CD4-positive, alpha-beta T cell treated with Interleukin-17A for 1 hour (primary cell): ENCODE results near the gene SYN1.
"Not testable (repeated sequence)": the region's sequence is repeated elsewhere in the genome, so short reads cannot be mapped to it uniquely, and the experiment has no call there.

Source experiments
- DNase-seq: peaks from one replicate; pipeline ENCODE4 v3.0.0-alpha.2; 2020

SYN1 gene

DNA sequence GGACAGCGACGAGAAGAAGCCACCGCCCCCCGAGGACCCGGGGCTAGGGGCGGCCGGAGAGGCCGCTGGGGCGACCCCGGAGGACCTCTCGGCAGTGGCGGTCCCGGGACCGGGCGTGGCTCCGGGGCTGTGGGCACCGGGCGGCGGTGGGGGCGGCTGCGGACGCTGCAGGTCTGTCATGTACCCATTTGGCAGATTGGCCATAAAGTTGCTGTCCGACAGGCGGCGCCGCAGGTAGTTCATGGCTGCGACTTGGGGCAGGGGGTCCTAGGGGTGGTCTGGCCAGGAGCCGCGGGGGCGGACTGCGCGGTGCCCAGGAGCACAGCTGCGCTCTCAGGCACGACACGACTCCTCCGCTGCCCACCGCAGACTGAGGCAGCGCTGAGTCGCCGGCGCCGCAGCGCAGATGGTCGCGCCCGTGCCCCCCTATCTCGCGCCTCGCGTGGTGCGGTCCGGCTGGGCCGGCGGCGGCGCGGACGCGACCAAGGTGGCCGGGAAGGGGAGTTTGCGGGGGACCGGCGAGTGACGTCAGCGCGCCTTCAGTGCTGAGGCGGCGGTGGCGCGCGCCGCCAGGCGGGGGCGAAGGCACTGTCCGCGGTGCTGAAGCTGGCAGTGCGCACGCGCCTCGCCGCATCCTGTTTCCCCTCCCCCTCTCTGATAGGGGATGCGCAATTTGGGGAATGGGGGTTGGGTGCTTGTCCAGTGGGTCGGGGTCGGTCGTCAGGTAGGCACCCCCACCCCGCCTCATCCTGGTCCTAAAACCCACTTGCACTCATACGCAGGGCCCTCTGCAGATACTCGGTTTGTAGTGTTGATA is at the start of gene SYN1:
Gene SYN1, minus strand, starts transcription at position 372 of the 817 bp plus-strand sequence. Its CDS starts 129 bp downstream, at position 243.
- DNase-seq, result peak; percentile 85

DNA sequence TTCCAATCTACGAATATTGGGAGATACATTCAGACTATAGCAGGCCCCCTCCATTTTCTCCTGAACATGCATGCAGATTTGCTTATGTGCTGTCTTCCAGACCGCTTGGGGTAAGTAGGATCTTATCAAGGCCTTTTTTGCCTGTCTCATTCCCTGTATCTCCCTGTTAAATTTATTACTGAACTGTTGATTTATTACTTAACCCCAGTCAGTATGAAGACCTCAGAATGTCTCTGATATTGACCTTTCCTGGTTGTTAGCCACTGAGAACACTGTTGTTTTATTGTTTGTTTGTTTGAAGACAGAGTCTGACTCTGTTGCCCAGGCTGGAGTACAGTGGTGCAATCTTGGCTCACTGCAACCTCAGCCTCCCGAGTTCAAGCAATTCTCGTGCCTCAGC is 46.1 kb upstream of the SYN1 start:
- DNase-seq, result not testable (repeated sequence)

DNA sequence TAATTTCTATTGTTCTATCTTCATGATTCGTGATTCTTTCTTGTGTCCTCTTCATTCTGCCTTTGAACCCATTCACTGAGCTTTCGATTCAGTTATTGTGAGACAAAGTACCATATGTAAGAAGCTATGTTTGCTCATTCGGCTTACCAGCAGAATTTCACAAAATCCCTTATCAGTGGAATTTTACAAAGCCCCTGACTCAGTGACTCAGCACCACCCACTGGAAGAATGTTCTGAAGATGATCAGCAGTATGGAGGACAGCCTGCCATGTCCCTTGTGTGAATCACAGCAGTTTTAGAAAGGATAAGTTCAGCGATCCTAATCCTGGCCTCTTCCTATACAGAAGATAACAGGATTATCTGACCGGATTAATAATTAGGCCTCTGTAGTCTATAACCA is 45.1 kb upstream of the SYN1 start:
- no peak for DNase-seq

DNA sequence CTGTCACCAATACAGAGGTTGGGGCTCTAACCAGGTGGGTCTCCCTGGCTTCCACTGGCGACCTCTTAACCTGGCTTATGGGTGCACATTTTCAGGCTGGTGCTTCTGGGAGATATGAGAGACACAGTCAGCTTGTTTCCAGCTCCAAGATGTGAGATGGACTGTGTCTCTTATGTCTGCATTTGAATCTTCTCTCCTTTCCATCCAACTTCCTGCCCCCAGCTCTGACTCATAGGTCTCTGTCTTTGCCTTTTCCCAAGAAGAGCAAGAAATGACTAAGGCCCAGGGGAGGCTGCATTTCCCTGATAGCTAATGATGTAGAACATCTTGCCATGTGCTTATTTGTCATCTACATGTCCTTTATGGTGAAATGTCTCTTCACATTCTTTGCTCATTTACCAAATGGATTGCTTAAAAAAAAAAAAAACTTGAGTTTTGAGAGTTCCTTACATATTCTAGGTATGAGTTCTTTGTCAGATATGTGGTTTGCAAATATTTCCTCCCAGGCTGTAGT is 42.5 kb upstream of the SYN1 start:
- DNase-seq, result no peak

DNA sequence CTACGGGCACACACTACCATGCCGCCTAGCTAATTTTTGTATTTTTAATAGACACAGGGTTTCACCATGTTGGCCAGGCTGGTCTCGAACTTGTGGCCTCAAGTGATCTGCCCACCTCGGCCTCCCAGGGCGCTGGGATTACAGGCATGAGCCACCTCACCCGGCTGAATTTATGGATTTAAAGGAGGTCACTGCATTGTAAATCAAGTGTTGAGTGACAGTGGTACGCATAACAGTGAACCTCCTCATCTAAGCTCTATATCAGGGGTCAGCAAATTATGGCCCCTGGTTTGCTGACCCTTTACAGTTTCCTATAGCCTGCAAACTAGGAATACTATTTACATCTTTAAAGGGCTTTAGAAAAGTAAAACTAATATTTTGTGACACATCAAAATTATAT is 41.9 kb upstream of the SYN1 start:
- no peak for DNase-seq

DNA sequence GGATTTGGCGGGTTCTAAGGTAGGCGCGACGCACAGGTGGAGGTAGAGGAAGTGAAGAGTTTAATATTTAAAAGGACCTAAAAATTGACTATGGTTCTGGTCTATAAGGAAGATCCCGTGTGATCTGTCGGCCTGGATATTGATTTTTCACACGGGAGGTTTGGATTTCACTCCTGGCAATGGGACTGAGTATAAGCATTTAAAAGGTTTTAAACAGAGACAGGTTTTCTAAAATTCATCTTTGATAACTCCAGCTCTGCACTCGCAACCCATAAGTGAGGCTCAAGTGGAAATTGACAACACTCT is 39.7 kb upstream of the SYN1 start:
- no peak for DNase-seq

DNA sequence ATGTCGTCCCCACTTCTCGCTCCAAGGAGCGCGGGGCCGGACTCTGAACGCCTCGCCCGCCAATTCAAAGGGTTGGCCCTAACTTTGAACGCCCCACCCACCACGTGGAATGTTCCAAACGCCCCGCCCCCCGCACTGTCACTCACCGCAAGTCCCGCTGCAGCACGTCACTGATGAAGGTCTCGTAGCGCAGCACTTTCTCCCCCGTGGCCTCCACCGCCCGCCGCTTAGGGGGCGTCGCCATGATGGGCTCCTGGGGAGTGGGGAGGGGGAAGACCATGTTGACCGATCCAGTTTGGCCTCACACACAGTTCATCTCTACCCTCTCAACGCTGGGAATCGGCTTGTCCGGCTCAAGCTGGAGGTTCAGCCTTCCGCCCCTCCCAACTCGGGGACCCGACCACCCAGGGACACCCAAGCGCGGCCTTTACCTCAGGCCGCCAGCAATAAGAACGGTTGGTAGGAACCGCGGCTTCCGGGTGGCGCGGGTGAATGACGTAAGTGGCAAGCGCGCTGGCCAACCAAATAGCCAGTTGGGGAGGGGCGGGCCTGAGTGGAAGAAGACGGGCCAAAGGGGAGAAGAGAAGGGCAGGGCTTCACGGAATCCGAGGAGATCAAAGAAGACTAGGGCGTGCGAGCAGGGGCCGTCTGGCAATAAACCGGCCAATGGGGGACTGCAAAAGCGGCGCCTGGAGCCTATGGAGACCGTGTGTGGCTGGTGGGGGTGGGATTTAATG is 39.2 kb upstream of the SYN1 start, which contains the start of gene UXT:
Gene UXT, minus strand, starts transcription at position 497 of the 737 bp plus-strand sequence. Its CDS starts 253 bp downstream, at position 244.
- DNase-seq, result peak; percentile 95

DNA sequence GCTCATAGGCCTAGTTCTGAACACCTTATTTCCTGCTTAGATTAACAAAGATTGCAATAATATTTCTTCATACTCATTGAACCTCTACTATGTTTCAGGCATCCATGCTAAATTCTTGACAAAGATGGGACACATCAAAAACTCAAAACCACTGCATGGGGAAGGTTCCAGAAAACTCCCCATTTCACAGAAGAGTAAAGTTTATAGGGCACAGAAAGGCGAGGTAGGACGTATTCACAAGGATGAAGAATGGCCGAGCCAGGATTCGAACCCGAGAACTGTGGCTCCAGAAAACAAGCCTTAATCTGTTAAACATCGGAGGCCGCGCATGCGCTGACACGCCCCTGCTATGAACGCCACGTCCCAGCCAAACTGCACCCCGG is 38.6 kb upstream of the SYN1 start:
- DNase-seq, result no peak

DNA sequence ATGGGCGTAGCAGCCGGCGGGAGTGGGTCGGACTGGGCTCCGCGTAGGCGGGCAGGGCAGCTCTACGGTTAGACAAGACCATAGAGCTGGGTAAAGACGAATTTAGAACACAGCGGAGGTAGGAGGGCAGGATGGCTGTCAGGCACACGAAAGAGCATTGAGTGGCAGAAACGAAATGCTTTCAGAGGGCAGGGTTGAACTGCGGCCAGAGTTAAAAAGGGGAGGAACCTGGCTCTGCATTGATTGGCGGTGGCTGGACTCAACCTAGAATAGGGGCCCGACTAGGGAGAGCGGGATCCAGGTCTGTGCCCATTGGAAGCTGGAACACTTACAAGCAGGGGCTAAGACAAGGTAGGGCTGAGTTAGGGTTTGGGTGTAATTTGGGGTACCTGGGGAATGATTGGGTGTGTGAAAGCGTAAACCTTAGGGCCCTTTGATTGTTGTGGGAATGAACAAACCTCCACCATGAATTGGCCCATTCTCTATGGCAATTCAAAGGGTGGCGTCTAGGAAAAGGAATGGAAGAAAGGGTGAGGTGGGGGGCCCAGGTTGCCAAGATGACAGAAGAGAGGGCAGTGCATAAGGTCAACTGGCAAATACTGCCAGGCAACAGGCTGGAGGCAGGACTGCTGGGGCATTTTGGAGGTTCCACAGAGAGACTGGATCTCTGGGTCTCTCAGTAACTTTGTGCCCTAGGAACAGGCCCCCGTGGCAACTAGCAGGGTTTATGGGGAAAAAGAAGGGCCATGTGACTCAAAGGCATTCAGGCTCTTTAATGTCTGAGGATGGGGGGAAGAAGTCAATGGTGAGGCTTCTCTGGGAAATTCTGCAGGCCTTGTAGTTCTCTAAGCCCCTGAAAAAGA is 31.6 kb upstream of the SYN1 start:
- DNase-seq, result no peak

DNA sequence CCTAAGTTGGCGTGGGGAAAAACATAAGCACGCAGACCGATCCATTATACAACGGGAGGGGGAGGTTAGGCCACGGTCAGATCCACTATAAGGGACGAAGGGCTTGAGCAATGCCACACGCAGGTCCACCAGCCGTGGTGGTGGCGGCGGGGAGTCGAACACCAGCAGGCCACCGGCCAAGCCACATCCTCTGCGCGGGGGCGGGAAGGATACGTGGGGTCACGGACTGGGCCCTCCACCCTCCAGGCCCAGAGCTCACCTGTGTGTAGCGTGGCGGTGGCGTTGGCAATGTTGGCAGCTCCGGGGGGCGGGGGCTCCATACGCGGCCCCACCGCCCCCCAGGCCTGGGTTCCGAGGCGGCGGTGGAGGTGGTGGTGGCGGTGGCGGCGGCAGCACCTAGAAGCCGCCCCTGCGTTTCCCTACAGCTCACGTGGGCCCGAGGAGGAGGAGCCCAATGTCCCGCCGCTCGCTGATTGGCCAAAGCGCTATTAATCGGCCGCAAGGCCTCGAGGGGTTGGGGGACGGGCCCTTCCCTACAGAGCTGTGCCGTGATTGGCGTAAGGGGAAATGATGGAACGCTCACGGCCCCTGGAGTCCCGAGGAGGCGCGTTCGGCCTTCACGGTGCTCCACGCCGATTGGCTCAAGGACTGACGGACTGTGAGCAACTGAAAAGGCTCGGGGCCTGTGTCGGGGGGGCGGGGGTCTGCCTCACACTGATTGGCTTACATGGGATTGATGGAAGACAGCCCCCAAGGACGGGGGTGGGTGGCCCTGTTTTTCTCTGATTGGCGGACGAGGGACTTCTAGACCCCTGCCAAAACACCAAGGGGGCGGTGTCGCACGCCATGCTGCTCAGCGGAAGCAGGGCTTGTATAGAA is 30.7 kb upstream of the SYN1 start, which contains the start of gene ELK1:
Gene ELK1, minus strand, starts transcription at position 400 of the 879 bp plus-strand sequence. CDS start 9,122 bp downstream, outside the sequence.
- DNase-seq, result peak; percentile 95

DNA sequence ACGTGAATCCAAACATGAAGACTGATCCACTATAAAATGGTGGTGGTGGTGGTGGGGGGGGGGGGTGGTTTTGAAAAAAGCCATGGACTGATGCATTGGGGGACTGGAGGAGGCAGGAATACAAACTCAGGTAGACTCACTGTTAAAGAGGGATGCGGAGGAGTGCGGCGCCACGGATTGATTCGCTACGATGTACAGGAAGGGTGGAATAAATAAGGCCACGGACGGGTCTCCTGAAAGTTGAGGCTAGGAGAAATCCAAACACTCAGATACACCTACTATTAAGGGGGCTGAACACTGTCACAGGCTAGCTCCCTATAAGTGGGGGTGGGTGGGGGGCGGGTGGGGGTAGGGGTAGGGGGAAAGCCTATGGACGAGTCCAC is 30.1 kb upstream of the SYN1 start:
- no peak for DNase-seq

DNA sequence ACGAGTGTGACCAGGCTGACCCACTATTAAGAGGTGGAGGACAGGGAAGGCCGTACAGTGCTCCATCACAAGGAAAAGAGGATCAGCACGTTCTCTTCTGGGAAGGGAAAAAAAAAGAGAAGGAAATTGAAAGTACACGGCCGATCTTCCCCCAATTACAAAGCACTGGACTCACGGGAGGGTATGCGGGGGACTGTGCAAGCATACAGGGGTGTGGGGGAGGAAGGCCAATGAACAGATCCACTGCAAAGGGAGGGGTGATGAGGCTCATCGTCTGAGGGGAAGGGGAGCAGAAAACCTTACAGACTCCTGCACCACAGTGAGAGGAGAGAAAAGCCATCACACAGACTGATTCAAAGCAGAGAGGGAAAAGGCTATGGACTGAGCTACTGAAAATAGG is 29.6 kb upstream of the SYN1 start:
- DNase-seq, result no peak

DNA sequence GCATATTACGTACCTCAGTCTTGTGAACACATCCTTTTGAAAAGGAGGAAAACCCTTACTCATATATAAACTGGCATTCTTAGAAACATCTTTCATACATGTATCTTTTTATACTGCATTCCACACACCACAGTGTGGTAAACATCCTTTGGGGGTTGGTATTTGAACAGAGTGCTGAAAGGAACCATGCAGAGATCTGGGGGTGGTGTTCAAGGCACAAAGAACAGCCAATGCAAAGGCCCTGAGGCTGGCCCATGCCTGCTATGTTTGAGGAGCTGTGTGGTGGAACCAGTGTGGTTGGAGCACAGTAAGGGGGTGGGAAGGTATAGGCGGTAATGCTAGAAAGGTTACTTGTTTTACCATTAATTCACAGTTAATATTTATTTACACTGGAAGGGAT is 28.7 kb upstream of the SYN1 start:
- DNase-seq, result no peak

DNA sequence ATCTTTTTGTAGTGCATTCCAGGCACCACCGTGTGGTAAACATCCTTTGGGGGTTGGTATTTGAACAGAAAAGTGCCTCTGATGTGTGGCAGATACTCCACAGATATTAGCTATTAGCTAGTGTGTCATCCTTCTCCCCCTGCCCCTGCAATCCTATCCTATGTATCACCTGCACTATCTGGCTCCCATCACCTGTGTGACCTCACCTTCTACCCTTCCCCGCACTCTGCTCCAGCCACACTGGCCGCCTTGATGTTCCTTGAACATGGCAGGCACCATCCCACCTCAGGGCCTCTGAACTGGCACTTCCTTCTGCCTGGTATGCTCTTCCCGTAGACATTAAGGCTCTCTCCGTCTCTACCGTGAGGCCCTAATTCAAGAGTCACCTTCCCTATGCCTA is 27.0 kb upstream of the SYN1 start:
- no peak for DNase-seq

DNA sequence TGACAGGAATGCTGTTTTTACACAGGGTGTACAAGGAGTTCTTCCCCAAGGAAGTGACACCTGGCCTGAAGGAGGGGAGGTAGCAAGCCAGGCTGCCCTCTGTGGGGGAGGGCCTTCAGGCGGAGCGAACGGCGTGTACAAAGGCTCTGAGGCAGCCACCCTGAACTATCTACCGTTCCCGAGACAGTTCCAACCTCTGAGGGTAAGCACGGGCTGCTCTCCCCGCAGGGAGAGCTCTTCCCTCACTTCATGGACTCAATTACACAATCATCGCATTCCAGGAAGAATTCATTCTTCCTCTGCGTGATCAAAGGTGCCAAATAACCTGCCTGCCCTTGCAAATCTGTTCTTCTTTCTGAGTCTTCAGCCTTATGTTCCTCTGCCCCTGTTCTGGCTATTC is 25.9 kb upstream of the SYN1 start:
- DNase-seq, result no peak

DNA sequence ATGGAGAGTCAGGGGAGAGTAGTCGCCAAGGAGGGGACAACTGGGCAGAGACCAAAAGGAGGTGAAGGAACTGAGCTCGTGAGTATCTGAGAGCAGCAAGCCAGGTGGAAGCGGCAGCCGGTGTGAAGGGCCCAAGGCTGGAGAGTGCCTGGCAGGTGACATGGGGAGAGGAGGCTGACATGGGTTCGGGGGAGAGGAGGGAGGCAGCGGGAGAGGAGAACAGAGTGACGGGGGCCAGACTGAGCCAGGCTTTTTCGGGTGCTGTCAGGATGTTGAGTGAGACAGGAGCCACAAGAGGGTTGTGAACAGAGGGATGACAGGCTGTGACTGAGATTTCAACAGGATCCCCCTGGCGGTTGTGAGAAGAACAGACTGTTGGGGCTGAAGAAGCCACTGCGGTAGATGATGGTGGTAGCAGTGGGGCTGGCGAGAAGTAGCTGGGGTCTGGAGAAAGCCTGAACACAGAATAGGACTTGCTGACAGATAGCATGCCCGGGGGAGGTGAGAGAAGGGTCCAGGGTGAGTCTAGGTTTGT is 25.0 kb upstream of the SYN1 start:
- peak; percentile 25 for DNase-seq

DNA sequence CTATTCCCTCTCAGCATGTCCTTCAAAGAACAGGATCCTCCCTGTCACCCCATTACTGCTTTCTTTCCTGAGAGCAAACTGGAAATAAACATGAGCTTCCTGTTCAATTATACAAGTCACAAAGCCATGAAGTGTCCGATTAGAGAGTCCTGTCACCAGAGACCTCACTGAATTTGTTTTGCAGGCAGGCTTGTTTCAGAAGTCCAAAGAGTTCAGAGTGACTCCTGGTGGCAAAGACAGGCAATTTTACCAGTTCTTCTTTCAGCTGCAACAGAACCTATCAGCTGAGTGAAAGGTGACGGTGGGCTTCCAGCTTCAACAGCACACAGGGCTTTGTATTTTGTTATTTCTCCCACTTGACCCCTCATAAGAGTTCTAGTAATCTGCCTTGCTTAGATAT is 24.3 kb upstream of the SYN1 start:
- DNase-seq, result peak; percentile 26

DNA sequence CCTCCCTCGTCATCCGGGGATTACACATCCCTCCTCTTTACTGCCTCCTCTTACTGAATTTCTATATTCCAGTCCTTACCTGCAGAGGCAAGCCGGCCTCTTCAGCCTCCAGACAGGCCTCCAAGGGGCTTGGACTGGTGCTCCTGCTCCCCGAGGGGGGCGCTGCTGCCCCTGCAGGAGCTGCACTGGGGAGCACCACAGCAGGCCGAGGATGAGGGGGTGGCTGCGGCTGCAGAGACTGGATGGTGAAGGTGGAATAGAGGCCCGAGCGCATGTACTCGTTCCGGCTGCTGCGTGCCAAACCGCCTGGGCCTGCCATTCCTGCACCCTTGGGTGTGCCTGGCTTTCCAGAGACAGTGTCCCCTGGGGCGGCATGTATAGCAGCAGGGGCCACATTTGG is 19.2 kb upstream of the SYN1 start:
- DNase-seq, result no peak

DNA sequence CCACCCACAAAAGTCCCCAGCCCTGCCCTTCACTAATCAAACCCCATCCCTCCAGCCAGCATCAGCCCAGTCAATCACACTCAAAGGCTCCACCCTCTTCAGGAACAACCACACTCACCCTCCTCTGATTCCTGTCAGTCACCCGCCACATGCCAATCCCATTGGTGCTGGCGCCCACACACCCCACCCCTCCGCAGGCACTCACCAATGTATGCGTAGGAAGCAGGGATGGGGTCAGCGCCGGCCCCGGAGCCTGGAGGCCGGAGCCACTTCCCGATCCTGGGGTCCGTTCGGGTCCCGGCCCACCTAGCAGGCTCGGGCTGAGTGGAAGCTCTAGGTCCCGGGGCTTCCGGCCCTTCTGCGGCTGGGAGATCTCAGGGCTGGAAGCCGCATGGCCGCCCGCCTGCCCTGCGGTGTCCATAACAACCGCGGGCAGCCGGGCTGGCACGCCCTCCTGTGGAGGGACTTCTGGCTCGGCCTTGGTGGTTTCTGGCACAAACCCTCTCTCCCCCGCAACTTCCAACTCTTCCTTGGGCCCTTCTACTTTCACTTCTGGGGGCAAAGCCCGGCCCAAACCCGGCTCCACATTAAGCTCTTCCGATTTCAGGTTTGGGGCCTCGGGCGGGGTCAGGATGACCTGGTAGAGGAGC is 18.0 kb upstream of the SYN1 start:
- DNase-seq, result peak; percentile 53

DNA sequence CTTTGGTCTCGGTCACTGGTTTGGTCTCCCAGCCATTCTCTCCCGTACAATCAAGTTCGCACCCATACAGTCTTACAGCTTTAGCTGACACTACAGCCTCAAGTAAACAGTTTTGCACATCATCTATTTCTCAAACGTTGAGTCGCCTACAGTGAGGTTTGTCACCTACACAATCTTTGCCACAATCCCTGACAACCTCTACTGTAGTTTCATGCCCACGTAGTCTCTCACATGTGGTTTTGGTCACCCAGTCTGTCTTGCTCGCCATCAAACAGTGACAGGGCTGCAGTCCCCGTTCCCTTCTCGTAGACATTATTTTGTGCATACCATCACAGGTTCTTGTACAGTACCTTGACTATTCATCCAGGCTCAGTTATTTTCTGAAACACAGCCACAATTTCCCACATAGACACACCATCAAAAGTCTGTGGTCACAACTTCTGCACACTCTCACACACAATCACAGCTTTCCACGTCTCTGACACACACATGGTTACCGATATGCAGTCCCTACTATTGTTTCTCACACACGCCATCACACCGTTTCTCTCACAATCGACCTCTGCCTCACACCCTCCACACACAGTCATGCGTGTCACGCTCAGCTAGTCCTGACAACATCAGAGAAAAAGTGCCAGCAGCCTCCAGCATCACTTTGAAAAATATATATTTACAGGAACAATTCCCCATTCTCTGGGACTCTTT is 15.4 kb upstream of the SYN1 start:
- peak; percentile 35 for DNase-seq
